HepG2 (cell line): Measurements from ENCODE around the gene EMP2. TPM values are rescaled to one million over a fixed set of nuclear protein-coding genes. Genes with fewer than 3 reads are reported as not detected.

ENCODE experiments used
- AFF4 ChIP-seq: sonication (generic); formaldehyde crosslinking; IDR thresholded peaks from 2 replicates; pipeline ENCODE4 v1.4.0; 2020; ENCODE audit warnings: missing genetic modification reagents
- LCORL ChIP-seq, 2 experiments: fragments of 450-650 bp in 1 of 2; sonication (generic) in 1 of 2; formaldehyde crosslinking in 1 of 2; IDR thresholded peaks; 2 replicates each; pipeline versions ENCODE4 v1.5.0 to v1.6.1; 2017 to 2020; ENCODE audit warnings: antibody characterized with exemption in 1 of 2, missing genetic modification reagents in 1 of 2
- MNT ChIP-seq: fragments of 450-650 bp; IDR thresholded peaks from 2 replicates; pipeline ENCODE4 v1.6.1; 2016
- SAP130 ChIP-seq: IDR thresholded peaks from 2 replicates; pipeline ENCODE4 v1.6.1; 2016; ENCODE audit warnings: low read depth
- ZNF333 ChIP-seq: sonication (generic); formaldehyde crosslinking; IDR thresholded peaks from 2 replicates; pipeline ENCODE4 v1.4.0; 2020; ENCODE audit warnings: mild to moderate bottlenecking, missing genetic modification reagents, borderline replicate concordance
- ZNF543 ChIP-seq: sonication (generic); formaldehyde crosslinking; IDR thresholded peaks from 2 replicates; pipeline ENCODE4 v1.4.0; 2020; ENCODE audit warnings: mild to moderate bottlenecking, missing genetic modification reagents
- ZNF660 ChIP-seq: sonication (generic); formaldehyde crosslinking; IDR thresholded peaks from 2 replicates; pipeline ENCODE4 v1.5.1; 2020; ENCODE audit warnings: mild to moderate bottlenecking, low read depth, missing genetic modification reagents, borderline replicate concordance
- polyA plus RNA-seq, 8 experiments: library from polyadenylated mRNA; depleted of rRNA in 3 of 8; stranded (reverse) in 7 of 8; unstranded in 1 of 8; fragments of >200 nt; fragmentation: Illumina TruSeq in 4 of 8; extraction: Trizol in 4 of 8; gene quantifications; 2 replicates each; pipeline versions ENCODE4 v1.2.1 to v1.2.3, GENCODE V29; 2011 to 2016; ENCODE audit warnings: low read depth in 4 of 8, missing spikeins in 1 of 8, mixed read lengths in 1 of 8; ENCODE audit not compliant: insufficient read depth in 1 of 8
- total RNA-seq, 5 experiments: library from RNA; depleted of rRNA; stranded (reverse); fragments of >200 nt; fragmentation: Illumina TruSeq; extraction: Trizol; gene quantifications; 2 replicates each; pipeline ENCODE4 v1.2.3, GENCODE V29; 2016; ENCODE audit warnings: low read depth in 1 of 5
- TF ChIP-seq, protein P1 (sequence below), 2 experiments: sonication (generic) in 1 of 2; formaldehyde crosslinking in 1 of 2; IDR thresholded peaks; 2 replicates each; pipeline versions ENCODE4 v1.4.0 to v1.6.1; 2016 to 2020; ENCODE audit warnings: borderline replicate concordance in 1 of 2, low read depth in 1 of 2, mild to moderate bottlenecking in 1 of 2, missing genetic modification reagents in 1 of 2
- TF ChIP-seq, protein P2 (sequence below): sonication (generic); formaldehyde crosslinking; IDR thresholded peaks from 2 replicates; pipeline ENCODE4 v1.5.0; 2020; ENCODE audit warnings: missing genetic modification reagents
- TF ChIP-seq, protein P3 (sequence below): sonication (generic); formaldehyde crosslinking; IDR thresholded peaks from 2 replicates; pipeline ENCODE4 v1.8.1; 2023; ENCODE audit warnings: mild to moderate bottlenecking, missing genetic modification reagents
- TF ChIP-seq, protein P4 (sequence below): sonication (generic); formaldehyde crosslinking; IDR thresholded peaks from 2 replicates; pipeline ENCODE4 v1.4.0; 2020; ENCODE audit warnings: missing genetic modification reagents, borderline replicate concordance

EMP2 gene
- total and polyA plus RNA-seq, 2 of the 13 experiments (the other 11 are each of a cell fraction or from before 2014, with no cell fraction given) = 24.6 to 91.2 TPM

DNA sequence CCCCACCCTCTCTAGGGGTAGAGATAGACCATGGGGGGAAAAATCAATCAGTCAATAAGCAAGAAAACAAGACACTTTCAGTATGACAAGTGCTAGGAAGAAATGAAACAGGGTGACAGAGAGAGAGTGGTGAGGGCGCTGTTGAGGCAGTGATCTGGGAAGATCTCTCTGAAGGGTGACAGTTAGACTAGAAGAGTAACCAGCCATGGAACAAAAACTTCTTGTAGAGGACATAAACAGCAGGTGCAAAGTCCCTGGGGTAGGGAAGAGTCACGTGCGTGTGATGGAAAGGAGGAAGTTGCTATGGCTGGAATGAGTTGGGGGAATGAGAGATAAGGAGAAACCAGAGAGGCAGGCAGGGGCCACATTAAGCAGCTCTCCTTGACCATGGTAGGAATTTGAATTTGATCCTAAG is 16.8 kb upstream of the EMP2 start (continued):
- TF ChIP-seq ZNF660 (no peak), LCORL (IDR thresholded peaks at IDR 0.05) (no peak), LCORL (CRISPR knock-in tag; IDR thresholded peaks at IDR 0.05) (0 out of 2 replicates have a peak, but pooled peaks have one; percentile 42), ZNF333 (CRISPR knock-in tag) (no peak), ZNF543 (CRISPR knock-in tag) (no peak), AFF4 (no peak), MNT (peak; percentile 55; the same call in 1 of the 2 replicates), SAP130 (0 out of 2 replicates have a peak, but pooled peaks have one; percentile 28)
- TF ChIP-seq, protein P1, sequence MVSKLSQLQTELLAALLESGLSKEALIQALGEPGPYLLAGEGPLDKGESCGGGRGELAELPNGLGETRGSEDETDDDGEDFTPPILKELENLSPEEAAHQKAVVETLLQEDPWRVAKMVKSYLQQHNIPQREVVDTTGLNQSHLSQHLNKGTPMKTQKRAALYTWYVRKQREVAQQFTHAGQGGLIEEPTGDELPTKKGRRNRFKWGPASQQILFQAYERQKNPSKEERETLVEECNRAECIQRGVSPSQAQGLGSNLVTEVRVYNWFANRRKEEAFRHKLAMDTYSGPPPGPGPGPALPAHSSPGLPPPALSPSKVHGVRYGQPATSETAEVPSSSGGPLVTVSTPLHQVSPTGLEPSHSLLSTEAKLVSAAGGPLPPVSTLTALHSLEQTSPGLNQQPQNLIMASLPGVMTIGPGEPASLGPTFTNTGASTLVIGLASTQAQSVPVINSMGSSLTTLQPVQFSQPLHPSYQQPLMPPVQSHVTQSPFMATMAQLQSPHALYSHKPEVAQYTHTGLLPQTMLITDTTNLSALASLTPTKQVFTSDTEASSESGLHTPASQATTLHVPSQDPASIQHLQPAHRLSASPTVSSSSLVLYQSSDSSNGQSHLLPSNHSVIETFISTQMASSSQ (IDR thresholded peaks at IDR 0.05; ENCODE audit: low read depth) = no peak
- TF ChIP-seq, protein P1 (CRISPR knock-in tag; IDR thresholded peaks at IDR 0.05; ENCODE audit: borderline replicate concordance) = no peak
- TF ChIP-seq, protein P2, sequence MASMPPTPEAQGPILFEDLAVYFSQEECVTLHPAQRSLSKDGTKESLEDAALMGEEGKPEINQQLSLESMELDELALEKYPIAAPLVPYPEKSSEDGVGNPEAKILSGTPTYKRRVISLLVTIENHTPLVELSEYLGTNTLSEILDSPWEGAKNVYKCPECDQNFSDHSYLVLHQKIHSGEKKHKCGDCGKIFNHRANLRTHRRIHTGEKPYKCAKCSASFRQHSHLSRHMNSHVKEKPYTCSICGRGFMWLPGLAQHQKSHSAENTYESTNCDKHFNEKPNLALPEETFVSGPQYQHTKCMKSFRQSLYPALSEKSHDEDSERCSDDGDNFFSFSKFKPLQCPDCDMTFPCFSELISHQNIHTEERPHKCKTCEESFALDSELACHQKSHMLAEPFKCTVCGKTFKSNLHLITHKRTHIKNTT = no peak
- TF ChIP-seq, protein P3, sequence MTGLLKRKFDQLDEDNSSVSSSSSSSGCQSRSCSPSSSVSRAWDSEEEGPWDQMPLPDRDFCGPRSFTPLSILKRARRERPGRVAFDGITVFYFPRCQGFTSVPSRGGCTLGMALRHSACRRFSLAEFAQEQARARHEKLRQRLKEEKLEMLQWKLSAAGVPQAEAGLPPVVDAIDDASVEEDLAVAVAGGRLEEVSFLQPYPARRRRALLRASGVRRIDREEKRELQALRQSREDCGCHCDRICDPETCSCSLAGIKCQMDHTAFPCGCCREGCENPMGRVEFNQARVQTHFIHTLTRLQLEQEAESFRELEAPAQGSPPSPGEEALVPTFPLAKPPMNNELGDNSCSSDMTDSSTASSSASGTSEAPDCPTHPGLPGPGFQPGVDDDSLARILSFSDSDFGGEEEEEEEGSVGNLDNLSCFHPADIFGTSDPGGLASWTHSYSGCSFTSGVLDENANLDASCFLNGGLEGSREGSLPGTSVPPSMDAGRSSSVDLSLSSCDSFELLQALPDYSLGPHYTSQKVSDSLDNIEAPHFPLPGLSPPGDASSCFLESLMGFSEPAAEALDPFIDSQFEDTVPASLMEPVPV (CRISPR knock-in tag) = no peak
- TF ChIP-seq, protein P4, sequence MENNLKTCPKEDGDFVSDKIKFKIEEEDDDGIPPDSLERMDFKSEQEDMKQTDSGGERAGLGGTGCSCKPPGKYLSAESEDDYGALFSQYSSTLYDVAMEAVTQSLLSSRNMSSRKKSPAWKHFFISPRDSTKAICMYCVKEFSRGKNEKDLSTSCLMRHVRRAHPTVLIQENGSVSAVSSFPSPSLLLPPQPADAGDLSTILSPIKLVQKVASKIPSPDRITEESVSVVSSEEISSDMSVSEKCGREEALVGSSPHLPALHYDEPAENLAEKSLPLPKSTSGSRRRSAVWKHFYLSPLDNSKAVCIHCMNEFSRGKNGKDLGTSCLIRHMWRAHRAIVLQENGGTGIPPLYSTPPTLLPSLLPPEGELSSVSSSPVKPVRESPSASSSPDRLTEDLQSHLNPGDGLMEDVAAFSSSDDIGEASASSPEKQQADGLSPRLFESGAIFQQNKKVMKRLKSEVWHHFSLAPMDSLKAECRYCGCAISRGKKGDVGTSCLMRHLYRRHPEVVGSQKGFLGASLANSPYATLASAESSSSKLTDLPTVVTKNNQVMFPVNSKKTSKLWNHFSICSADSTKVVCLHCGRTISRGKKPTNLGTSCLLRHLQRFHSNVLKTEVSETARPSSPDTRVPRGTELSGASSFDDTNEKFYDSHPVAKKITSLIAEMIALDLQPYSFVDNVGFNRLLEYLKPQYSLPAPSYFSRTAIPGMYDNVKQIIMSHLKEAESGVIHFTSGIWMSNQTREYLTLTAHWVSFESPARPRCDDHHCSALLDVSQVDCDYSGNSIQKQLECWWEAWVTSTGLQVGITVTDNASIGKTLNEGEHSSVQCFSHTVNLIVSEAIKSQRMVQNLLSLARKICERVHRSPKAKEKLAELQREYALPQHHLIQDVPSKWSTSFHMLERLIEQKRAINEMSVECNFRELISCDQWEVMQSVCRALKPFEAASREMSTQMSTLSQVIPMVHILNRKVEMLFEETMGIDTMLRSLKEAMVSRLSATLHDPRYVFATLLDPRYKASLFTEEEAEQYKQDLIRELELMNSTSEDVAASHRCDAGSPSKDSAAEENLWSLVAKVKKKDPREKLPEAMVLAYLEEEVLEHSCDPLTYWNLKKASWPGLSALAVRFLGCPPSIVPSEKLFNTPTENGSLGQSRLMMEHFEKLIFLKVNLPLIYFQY (CRISPR knock-in tag) = no peak
